ENCODE data around the gene ENTR1. TPM values are rescaled to one million over a fixed set of nuclear protein-coding genes. Genes with fewer than 3 reads are reported as not detected.
A peak's percentile ranks its signal among the peaks of the same experiment; 100 is the strongest.
"Not testable (repeated sequence)": the region's sequence is repeated elsewhere in the genome, so short reads cannot be mapped to it uniquely, and the experiment has no call there.

Gene ENTR1
- total RNA-seq, 4 donors from 2014 or later: 37.4 to 93.0 (median 49.7) TPM

GRCh38 chr9:136412962-136413361 lies 2.5 kb upstream of the ENTR1 start:
- no peak for DNase-seq (ENCODE audit: low spot score in 2 of 2)
- Histone ChIP-seq H3K36me3 (peaks cover 55% of the 10 kb centered on the region), H3K27me3 (no peaks in the 10 kb centered on the region), H3K4me3 (no peak overlapping the region), H3K9me3 (no peaks in the 10 kb centered on the region), H3K4me1 (peaks cover 30% of the 10 kb centered on the region), H3K27ac (no peak overlapping the region)
- WGBS: 75% methylated on average over 9 of the region's 9 CpGs
- TF ChIP-seq EP300 (IDR thresholded peaks at IDR 0.05): no peak
- no peak for TF ChIP-seq CTCF (IDR thresholded peaks at IDR 0.05)
- TF ChIP-seq POLR2A (IDR thresholded peaks at IDR 0.05): no peak
- TF ChIP-seq POLR2AphosphoS5 (IDR thresholded peaks at IDR 0.05): no peak

GRCh38 chr9:136411378-136411777 lies 964 bp upstream of the ENTR1 start:
- H3K27me3 ChIP-seq: no peaks in the 10 kb centered on the region
- H3K4me3 ChIP-seq: peak overlapping the region; percentile 91
- DNase-seq (ENCODE audit: low spot score in 2 of 2): no peak
- H3K9me3 ChIP-seq: no peaks in the 10 kb centered on the region
- 21% methylated on average over 4 of the region's 4 CpGs for WGBS
- peaks cover 30% of the 10 kb centered on the region for H3K4me1 ChIP-seq
- no peak for TF ChIP-seq EP300 (IDR thresholded peaks at IDR 0.05)
- H3K36me3 ChIP-seq: peaks cover 53% of the 10 kb centered on the region
- no peak overlapping the region for H3K27ac ChIP-seq

- TF ChIP-seq POLR2A (IDR thresholded peaks at IDR 0.05) (no peak), POLR2AphosphoS5 (IDR thresholded peaks at IDR 0.05) (no peak), CTCF (IDR thresholded peaks at IDR 0.05) (no peak), EP300 (IDR thresholded peaks at IDR 0.05) (no peak)
- peak in 1 of 2 donors; percentile 73 for DNase-seq (ENCODE audit: low spot score in 2 of 2)
- H3K27ac ChIP-seq: peak overlapping the region; percentile 81
- H3K4me3 ChIP-seq: peak overlapping the region; percentile 91
- whole genome bisulfite sequencing: 11% methylated on average over 45 of the region's 71 CpGs
- H3K4me1 ChIP-seq: peaks cover 35% of the 10 kb centered on the region
- H3K27me3 ChIP-seq: no peaks in the 10 kb centered on the region
- peaks cover 53% of the 10 kb centered on the region for H3K36me3 ChIP-seq
- no peaks in the 10 kb centered on the region for H3K9me3 ChIP-seq
Measured at GRCh38 chr9:136409557-136410455, 608 bp downstream of the ENTR1 start.

- H3K27ac ChIP-seq: no peak overlapping the region
- peaks cover 49% of the 10 kb centered on the region for H3K36me3 ChIP-seq
Measured at GRCh38 chr9:136407911-136408310, 2.5 kb downstream of the ENTR1 start.

GRCh38 chr9:136407061-136407460 lies 3.4 kb downstream of the ENTR1 start:
- Histone ChIP-seq H3K36me3 (peaks cover 53% of the 10 kb centered on the region), H3K4me1 (peaks cover 38% of the 10 kb centered on the region)
- not testable (repeated sequence) for H3K27me3 ChIP-seq; H3K27ac ChIP-seq; H3K4me3 ChIP-seq; DNase-seq (ENCODE audit: low spot score in 2 of 2); H3K9me3 ChIP-seq
- WGBS: 84% methylated on average over 28 of the region's 28 CpGs

More at GRCh38 chr9:136407911-136408310, 2.5 kb downstream of the ENTR1 start:
- Histone ChIP-seq H3K4me3 (no peak overlapping the region), H3K4me1 (peaks cover 39% of the 10 kb centered on the region), H3K27me3 (no peaks in the 10 kb centered on the region), H3K9me3 (no peaks in the 10 kb centered on the region)
- 88% methylated on average over 7 of the region's 7 CpGs for WGBS
- TF ChIP-seq EP300 (IDR thresholded peaks at IDR 0.05) (no peak), POLR2A (IDR thresholded peaks at IDR 0.05) (no peak), POLR2AphosphoS5 (IDR thresholded peaks at IDR 0.05) (no peak), CTCF (IDR thresholded peaks at IDR 0.05) (no peak)
- DNase-seq (ENCODE audit: low spot score in 2 of 2): no peak

GRCh38 chr9:136405904-136406303 lies 4.5 kb downstream of the ENTR1 start:
- not testable (repeated sequence) for H3K9me3 ChIP-seq; H3K27me3 ChIP-seq; H3K4me3 ChIP-seq; DNase-seq (ENCODE audit: low spot score in 2 of 2); H3K27ac ChIP-seq
- Histone ChIP-seq H3K36me3 (peaks cover 57% of the 10 kb centered on the region), H3K4me1 (peaks cover 27% of the 10 kb centered on the region)
- 89% methylated on average over 10 of the region's 10 CpGs for WGBS
